Fibroblast of lung (primary cell): ENCODE measurements around the gene PRPF6. TPM values are rescaled to one million over a fixed set of nuclear protein-coding genes. Genes with fewer than 3 reads are reported as not detected.

Experiments used
- DNase-seq, 2 donors: peaks; one replicate each; pipeline versions ENCODE4 v3.0.0 to v3.0.0-alpha.2; 2010; ENCODE audit warnings: low read depth in 2 of 2
- H2AFZ ChIP-seq: 2 replicates; pipeline ENCODE4 v1.5.1; 2012; ENCODE audit warnings: low read length, control low read depth, inconsistent platforms
- H3K27ac ChIP-seq: 2 replicates; pipeline ENCODE4 v1.5.1; 2011; ENCODE audit warnings: low read length, control low read depth; ENCODE audit not compliant: insufficient read depth
- H3K27me3 ChIP-seq: 2 replicates; pipeline ENCODE4 v1.5.1; 2011; ENCODE audit warnings: mild to moderate bottlenecking, low read length; ENCODE audit not compliant: control insufficient read depth, insufficient read depth
- H3K36me3 ChIP-seq: 2 replicates; pipeline ENCODE4 v1.5.1; 2011; ENCODE audit warnings: low read length; ENCODE audit not compliant: control insufficient read depth, insufficient read depth
- H3K4me1 ChIP-seq: 2 replicates; pipeline ENCODE4 v1.5.1; 2011; ENCODE audit warnings: low read length; ENCODE audit not compliant: control insufficient read depth, insufficient read depth; ENCODE audit errors: extremely low read depth
- H3K4me2 ChIP-seq: 2 replicates; pipeline ENCODE4 v1.5.1; 2011; ENCODE audit warnings: low read length, control low read depth; ENCODE audit not compliant: insufficient read depth; ENCODE audit errors: extremely low read depth
- H3K4me3 ChIP-seq, 4 experiments: fragments of 200-600 bp in 1 of 4; sonication (generic) in 1 of 4; replicated peaks in 1 of 4; 2 replicates each; pipeline ENCODE4 v1.5.1; 2011 to 2016; ENCODE audit warnings: low read length in 4 of 4, low read depth in 3 of 4, mild to moderate bottlenecking in 3 of 4, control low read depth in 2 of 4, inconsistent platforms in 1 of 4, mixed read lengths in 1 of 4; ENCODE audit not compliant: insufficient read depth in 1 of 4; ENCODE audit errors: control extremely low read depth in 1 of 4
- H3K79me2 ChIP-seq: 2 replicates; pipeline ENCODE4 v1.5.1; 2012; ENCODE audit warnings: mild to moderate bottlenecking, low read length, inconsistent platforms; ENCODE audit not compliant: control insufficient read depth, insufficient read depth
- H3K9ac ChIP-seq: 2 replicates; pipeline ENCODE4 v1.5.1; 2011; ENCODE audit warnings: mild to moderate bottlenecking, low read length, control low read depth; ENCODE audit not compliant: insufficient read depth
- H3K9me3 ChIP-seq: 2 replicates; pipeline ENCODE4 v1.5.1; 2012; ENCODE audit warnings: low read depth, low read length; ENCODE audit not compliant: control insufficient read depth, insufficient read depth
- H4K20me1 ChIP-seq: 2 replicates; pipeline ENCODE4 v1.5.1; 2011; ENCODE audit warnings: low read length; ENCODE audit not compliant: control insufficient read depth, insufficient read depth; ENCODE audit errors: extremely low read depth
- CTCF ChIP-seq, 2 donors: IDR thresholded peaks in 1 of 2; conservative IDR thresholded peaks in 1 of 2; 1 replicate in 1 of 2; 2 replicates in 1 of 2; pipeline ENCODE4 v1.5.1; 2011 to 2012; ENCODE audit warnings: low read length in 2 of 2, control low read depth in 1 of 2, inconsistent platforms in 1 of 2, low read depth in 1 of 2, mild to moderate bottlenecking in 1 of 2
- EZH2 ChIP-seq: IDR thresholded peaks from 2 replicates; pipeline ENCODE4 v1.5.1; 2012; ENCODE audit warnings: low read length, control low read depth, mild to moderate bottlenecking; ENCODE audit errors: missing control alignments
- polyA plus RNA-seq, 2 donors: library from polyadenylated mRNA; depleted of rRNA in 1 of 2; stranded (reverse) in 1 of 2; unstranded in 1 of 2; fragments of >200 nt; gene quantifications; 2 replicates each; pipeline ENCODE4 v1.2.1, GENCODE V29; 2011 to 2012; ENCODE audit warnings: missing spikeins in 1 of 2
- total RNA-seq: library from RNA; depleted of rRNA; stranded (reverse); fragments of >200 nt; gene quantifications from 2 replicates; pipeline ENCODE4 v1.2.1, GENCODE V29; 2014

Gene PRPF6
- total and polyA plus RNA-seq, 2 donors (not counting 1 experiment from before 2014, with no cell fraction given), result 28.2 to 52.0 TPM

GRCh38 chr20:63952210-63952535 is 28.8 kb upstream of the PRPF6 start:
- no peak overlapping the region for H2AFZ ChIP-seq
- TF ChIP-seq CTCF (conservative IDR thresholded peaks at IDR 0.05 in 1 of 2, IDR thresholded peaks at IDR 0.05 in 1 of 2; ENCODE audit: low read depth in 1 of 2, low read length in 2 of 2), result no peak
- no peak for TF ChIP-seq EZH2
- H3K4me2 ChIP-seq, result no peak overlapping the region
- H3K27ac ChIP-seq, result no peak overlapping the region
- peaks cover 40% of the 10 kb centered on the region for H3K4me1 ChIP-seq
- H3K27me3 ChIP-seq, result no peaks in the 10 kb centered on the region
- H3K4me3 ChIP-seq, result no peak overlapping the region
- no peak for DNase-seq
- H4K20me1 ChIP-seq, result no peaks in the 10 kb centered on the region
- peaks cover 68% of the 10 kb centered on the region for H3K79me2 ChIP-seq
- no peaks in the 10 kb centered on the region for H3K9me3 ChIP-seq
- peaks cover 7% of the 10 kb centered on the region for H3K36me3 ChIP-seq
- H3K9ac ChIP-seq, result no peak overlapping the region

GRCh38 chr20:63952769-63953168 is 28.2 kb upstream of the PRPF6 start:
- Histone ChIP-seq H3K27ac (no peak overlapping the region), H3K4me1 (peaks cover 45% of the 10 kb centered on the region), H3K27me3 (no peaks in the 10 kb centered on the region), H3K36me3 (peaks cover 7% of the 10 kb centered on the region), H3K9me3 (no peaks in the 10 kb centered on the region), H3K4me2 (no peak overlapping the region), H3K4me3 (no peak overlapping the region), H2AFZ (no peak overlapping the region), H3K79me2 (peaks cover 62% of the 10 kb centered on the region), H4K20me1 (no peaks in the 10 kb centered on the region), H3K9ac (no peak overlapping the region)
- no peak for DNase-seq
- TF ChIP-seq CTCF (conservative IDR thresholded peaks at IDR 0.05 in 1 of 2, IDR thresholded peaks at IDR 0.05 in 1 of 2; ENCODE audit: low read depth in 1 of 2, low read length in 2 of 2), result no peak
- TF ChIP-seq EZH2, result no peak

GRCh38 chr20:63953764-63954429 is 27.0 kb upstream of the PRPF6 start:
- no peaks in the 10 kb centered on the region for H3K27me3 ChIP-seq
- no peaks in the 10 kb centered on the region for H3K9me3 ChIP-seq
- H3K4me1 ChIP-seq, result peaks cover 41% of the 10 kb centered on the region
- peak overlapping the region in 1 of 4 experiments; percentile 90 for H3K4me3 ChIP-seq
- H3K36me3 ChIP-seq, result peaks cover 8% of the 10 kb centered on the region
- TF ChIP-seq EZH2, result no peak
- TF ChIP-seq CTCF (conservative IDR thresholded peaks at IDR 0.05 in 1 of 2, IDR thresholded peaks at IDR 0.05 in 1 of 2; ENCODE audit: low read depth in 1 of 2, low read length in 2 of 2), result no peak
- H3K9ac ChIP-seq, result no peak overlapping the region
- H3K4me2 ChIP-seq, result peak overlapping the region; percentile 78
- H2AFZ ChIP-seq, result no peak overlapping the region
- H3K79me2 ChIP-seq, result peaks cover 53% of the 10 kb centered on the region
- no peak overlapping the region for H3K27ac ChIP-seq
- H4K20me1 ChIP-seq, result no peaks in the 10 kb centered on the region
- no peak for DNase-seq
